ENCODE data around the gene GPR153. TPM values are rescaled to one million over a fixed set of nuclear protein-coding genes. Genes with fewer than 3 reads are reported as not detected.

GPR153 gene
- total RNA-seq, 1 donor = 4.0 TPM

- Histone ChIP-seq H3K36me3 (ENCODE audit: insufficient read depth, low read length) (peaks cover 3% of the 10 kb centered on the region), H3K79me2 (ENCODE audit: insufficient read depth, low read length) (no peaks in the 10 kb centered on the region), H3K4me2 (ENCODE audit: insufficient read depth, low read length) (no peak overlapping the region), H3K4me3 (ENCODE audit: insufficient read depth, low read length) (no peak overlapping the region), H4K20me1 (ENCODE audit: insufficient read depth, low read length) (no peaks in the 10 kb centered on the region), H2AFZ (ENCODE audit: low read length) (no peak overlapping the region), H3K27me3 (ENCODE audit: insufficient read depth, low read length) (no peaks in the 10 kb centered on the region), H3K4me1 (ENCODE audit: insufficient read depth, low read length) (no peaks in the 10 kb centered on the region), H3K9me3 (ENCODE audit: low read depth, low read length) (no peaks in the 10 kb centered on the region), H3K27ac (ENCODE audit: low read depth, low read length) (no peak overlapping the region)
- no peak for DNase-seq (ENCODE audit: insufficient read length, low spot score, missing footprints)
- TF ChIP-seq CTCF (IDR thresholded peaks at IDR 0.05; ENCODE audit: extremely low read depth, low read depth, low read length) = no peak
Observed at GRCh38 chr1:6295910-6296309, 35.0 kb upstream of the GPR153 start.

- Histone ChIP-seq H4K20me1 (ENCODE audit: insufficient read depth, low read length) (no peaks in the 10 kb centered on the region), H3K27me3 (ENCODE audit: insufficient read depth, low read length) (no peaks in the 10 kb centered on the region), H3K36me3 (ENCODE audit: insufficient read depth, low read length) (peaks cover 3% of the 10 kb centered on the region), H3K4me2 (ENCODE audit: insufficient read depth, low read length) (no peak overlapping the region), H3K4me1 (ENCODE audit: insufficient read depth, low read length) (no peaks in the 10 kb centered on the region), H3K9me3 (ENCODE audit: low read depth, low read length) (no peaks in the 10 kb centered on the region), H3K4me3 (ENCODE audit: insufficient read depth, low read length) (no peak overlapping the region), H3K79me2 (ENCODE audit: insufficient read depth, low read length) (no peaks in the 10 kb centered on the region), H3K27ac (ENCODE audit: low read depth, low read length) (no peak overlapping the region), H2AFZ (ENCODE audit: low read length) (no peak overlapping the region)
- TF ChIP-seq CTCF (IDR thresholded peaks at IDR 0.05; ENCODE audit: extremely low read depth, low read depth, low read length) = no peak
- DNase-seq (ENCODE audit: insufficient read length, low spot score, missing footprints) = no peak
Observed at GRCh38 chr1:6294890-6295556, 34.1 kb upstream of the GPR153 start.

GRCh38 chr1:6294080-6294889 is 33.4 kb upstream of the GPR153 start:
- Histone ChIP-seq H3K27me3 (ENCODE audit: insufficient read depth, low read length) (no peaks in the 10 kb centered on the region), H3K36me3 (ENCODE audit: insufficient read depth, low read length) (peaks cover 3% of the 10 kb centered on the region), H3K4me3 (ENCODE audit: insufficient read depth, low read length) (no peak overlapping the region), H2AFZ (ENCODE audit: low read length) (no peak overlapping the region), H3K4me1 (ENCODE audit: insufficient read depth, low read length) (no peaks in the 10 kb centered on the region), H3K9me3 (ENCODE audit: low read depth, low read length) (no peaks in the 10 kb centered on the region), H3K79me2 (ENCODE audit: insufficient read depth, low read length) (no peaks in the 10 kb centered on the region), H3K4me2 (ENCODE audit: insufficient read depth, low read length) (no peak overlapping the region), H4K20me1 (ENCODE audit: insufficient read depth, low read length) (no peaks in the 10 kb centered on the region), H3K27ac (ENCODE audit: low read depth, low read length) (no peak overlapping the region)
- no peak for TF ChIP-seq CTCF (IDR thresholded peaks at IDR 0.05; ENCODE audit: extremely low read depth, low read depth, low read length)
- DNase-seq (ENCODE audit: insufficient read length, low spot score, missing footprints) = no peak

- H3K4me3 ChIP-seq (ENCODE audit: insufficient read depth, low read length) = no peak overlapping the region
- H3K27me3 ChIP-seq (ENCODE audit: insufficient read depth, low read length) = no peaks in the 10 kb centered on the region
- no peaks in the 10 kb centered on the region for H4K20me1 ChIP-seq (ENCODE audit: insufficient read depth, low read length)
- H3K79me2 ChIP-seq (ENCODE audit: insufficient read depth, low read length) = no peaks in the 10 kb centered on the region
- no peak overlapping the region for H2AFZ ChIP-seq (ENCODE audit: low read length)
- TF ChIP-seq CTCF (IDR thresholded peaks at IDR 0.05; ENCODE audit: extremely low read depth, low read depth, low read length) = no peak
- H3K9me3 ChIP-seq (ENCODE audit: low read depth, low read length) = no peaks in the 10 kb centered on the region
- no peaks in the 10 kb centered on the region for H3K4me1 ChIP-seq (ENCODE audit: insufficient read depth, low read length)
- no peak overlapping the region for H3K4me2 ChIP-seq (ENCODE audit: insufficient read depth, low read length)
- no peak for DNase-seq (ENCODE audit: insufficient read length, low spot score, missing footprints)
- no peak overlapping the region for H3K27ac ChIP-seq (ENCODE audit: low read depth, low read length)
- peaks cover 3% of the 10 kb centered on the region for H3K36me3 ChIP-seq (ENCODE audit: insufficient read depth, low read length)
Observed at GRCh38 chr1:6292102-6292501, 31.2 kb upstream of the GPR153 start.

Data from osteoblast (primary cell).